ENCODE results near the gene OR1N2.

The OR1N2 gene

DNA sequence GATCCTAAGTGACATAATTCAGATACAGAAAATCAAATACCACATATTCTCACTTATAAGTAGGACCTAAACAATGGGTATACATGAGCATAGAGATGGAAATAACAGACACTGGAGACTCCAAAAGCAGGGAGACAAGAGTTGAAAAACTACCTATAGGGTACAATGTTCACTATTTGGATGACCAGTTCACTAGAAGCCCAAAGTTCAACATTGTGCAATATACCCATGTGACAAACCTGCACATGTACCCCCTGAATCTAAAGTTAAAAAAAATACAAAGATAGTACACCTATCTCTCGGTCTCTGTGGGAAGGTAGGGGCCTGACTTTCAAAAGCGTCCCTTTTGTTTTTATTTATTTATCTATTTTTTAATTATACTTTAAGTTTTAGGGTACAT, 14.2 kb upstream of the OR1N2 start:
- ATAC-seq (ENCODE audit: insufficient read depth, low read depth) (no peak), DNase-seq (no peak)
- H3K27ac ChIP-seq (ENCODE audit: low read length), result no peak overlapping the region
- no peaks in the 10 kb centered on the region for H3K9me3 ChIP-seq (ENCODE audit: insufficient read depth, low read length, severe bottlenecking)
- H3K9ac ChIP-seq (ENCODE audit: low read depth, low read length), result no peak overlapping the region
- no peak for TF ChIP-seq CTCF (IDR thresholded peaks at IDR 0.05; ENCODE audit: borderline replicate concordance, extremely low read depth, low read length, poor library complexity, severe bottlenecking)
- TF ChIP-seq EZH2 (IDR thresholded peaks at IDR 0.05; ENCODE audit: borderline replicate concordance, low read depth, low read length, severe bottlenecking), result no peak
- H3K79me2 ChIP-seq (ENCODE audit: insufficient read depth, low read length), result no peaks in the 10 kb centered on the region
- no peak overlapping the region for H3K4me2 ChIP-seq (ENCODE audit: insufficient read depth, low read length)
- H3K27me3 ChIP-seq (ENCODE audit: insufficient read depth, low read length, poor library complexity), result no peaks in the 10 kb centered on the region
- H3K36me3 ChIP-seq (ENCODE audit: insufficient read depth, low read length), result no peaks in the 10 kb centered on the region
- H3K4me1 ChIP-seq (ENCODE audit: insufficient read depth, low read length), result no peaks in the 10 kb centered on the region
- H4K20me1 ChIP-seq (ENCODE audit: insufficient read depth, low read length), result no peaks in the 10 kb centered on the region
- H3K4me3 ChIP-seq (ENCODE audit: low read depth in 1 of 2, low read length in 2 of 2), result no peak overlapping the region
- H2AFZ ChIP-seq (ENCODE audit: low read depth, low read length), result no peak overlapping the region

GRCh38 chr9:122546196-122546595, 6.7 kb upstream of the OR1N2 start:
- no peak for ATAC-seq (ENCODE audit: insufficient read depth, low read depth)
- TF ChIP-seq CTCF (IDR thresholded peaks at IDR 0.05; ENCODE audit: borderline replicate concordance, extremely low read depth, low read length, poor library complexity, severe bottlenecking) (no peak), EZH2 (IDR thresholded peaks at IDR 0.05; ENCODE audit: borderline replicate concordance, low read depth, low read length, severe bottlenecking) (no peak)
- Histone ChIP-seq H3K4me2 (ENCODE audit: insufficient read depth, low read length) (no peak overlapping the region), H3K9ac (ENCODE audit: low read depth, low read length) (no peak overlapping the region), H3K79me2 (ENCODE audit: insufficient read depth, low read length) (no peaks in the 10 kb centered on the region), H3K9me3 (ENCODE audit: insufficient read depth, low read length, severe bottlenecking) (no peaks in the 10 kb centered on the region), H4K20me1 (ENCODE audit: insufficient read depth, low read length) (no peaks in the 10 kb centered on the region), H2AFZ (ENCODE audit: low read depth, low read length) (no peak overlapping the region), H3K4me1 (ENCODE audit: insufficient read depth, low read length) (no peaks in the 10 kb centered on the region), H3K27ac (ENCODE audit: low read length) (no peak overlapping the region), H3K36me3 (ENCODE audit: insufficient read depth, low read length) (no peaks in the 10 kb centered on the region), H3K4me3 (ENCODE audit: low read depth in 1 of 2, low read length in 2 of 2) (no peak overlapping the region), H3K27me3 (ENCODE audit: insufficient read depth, low read length, poor library complexity) (no peaks in the 10 kb centered on the region)
- no peak for DNase-seq

GRCh38 chr9:122551371-122551770, 1.5 kb upstream of the OR1N2 start:
- H3K4me3 ChIP-seq (ENCODE audit: low read depth in 1 of 2, low read length in 2 of 2), result no peak overlapping the region
- no peak for ATAC-seq (ENCODE audit: insufficient read depth, low read depth)
- no peaks in the 10 kb centered on the region for H3K36me3 ChIP-seq (ENCODE audit: insufficient read depth, low read length)
- DNase-seq, result no peak
- H2AFZ ChIP-seq (ENCODE audit: low read depth, low read length), result no peak overlapping the region
- H3K4me1 ChIP-seq (ENCODE audit: insufficient read depth, low read length), result no peaks in the 10 kb centered on the region
- H3K79me2 ChIP-seq (ENCODE audit: insufficient read depth, low read length), result no peaks in the 10 kb centered on the region
- no peak overlapping the region for H3K27ac ChIP-seq (ENCODE audit: low read length)
- TF ChIP-seq CTCF (IDR thresholded peaks at IDR 0.05; ENCODE audit: borderline replicate concordance, extremely low read depth, low read length, poor library complexity, severe bottlenecking), result no peak
- TF ChIP-seq EZH2 (IDR thresholded peaks at IDR 0.05; ENCODE audit: borderline replicate concordance, low read depth, low read length, severe bottlenecking), result no peak
- H4K20me1 ChIP-seq (ENCODE audit: insufficient read depth, low read length), result no peaks in the 10 kb centered on the region
- H3K9me3 ChIP-seq (ENCODE audit: insufficient read depth, low read length, severe bottlenecking), result no peaks in the 10 kb centered on the region
- peaks cover 6% of the 10 kb centered on the region for H3K27me3 ChIP-seq (ENCODE audit: insufficient read depth, low read length, poor library complexity)
- no peak overlapping the region for H3K4me2 ChIP-seq (ENCODE audit: insufficient read depth, low read length)
- no peak overlapping the region for H3K9ac ChIP-seq (ENCODE audit: low read depth, low read length)

- H3K36me3 ChIP-seq (ENCODE audit: insufficient read depth, low read length), result no peaks in the 10 kb centered on the region
- H3K27ac ChIP-seq (ENCODE audit: low read length), result no peak overlapping the region
- no peak overlapping the region for H3K4me3 ChIP-seq (ENCODE audit: low read depth in 1 of 2, low read length in 2 of 2)
- no peak overlapping the region for H2AFZ ChIP-seq (ENCODE audit: low read depth, low read length)
- no peak for TF ChIP-seq CTCF (IDR thresholded peaks at IDR 0.05; ENCODE audit: borderline replicate concordance, extremely low read depth, low read length, poor library complexity, severe bottlenecking)
- no peak for TF ChIP-seq EZH2 (IDR thresholded peaks at IDR 0.05; ENCODE audit: borderline replicate concordance, low read depth, low read length, severe bottlenecking)
- H3K9me3 ChIP-seq (ENCODE audit: insufficient read depth, low read length, severe bottlenecking), result no peaks in the 10 kb centered on the region
- H4K20me1 ChIP-seq (ENCODE audit: insufficient read depth, low read length), result no peaks in the 10 kb centered on the region
- DNase-seq, result no peak
- H3K4me2 ChIP-seq (ENCODE audit: insufficient read depth, low read length), result no peak overlapping the region
- H3K27me3 ChIP-seq (ENCODE audit: insufficient read depth, low read length, poor library complexity), result no peaks in the 10 kb centered on the region
- ATAC-seq (ENCODE audit: insufficient read depth, low read depth), result no peak
- no peak overlapping the region for H3K9ac ChIP-seq (ENCODE audit: low read depth, low read length)
- no peaks in the 10 kb centered on the region for H3K79me2 ChIP-seq (ENCODE audit: insufficient read depth, low read length)
- peaks cover 4% of the 10 kb centered on the region; the same call in 1 of the 2 replicates for H3K4me1 ChIP-seq (ENCODE audit: insufficient read depth, low read length)
Measured at GRCh38 chr9:122561446-122561845, 8.5 kb downstream of the OR1N2 start.

Measured in DND-41 (cell line).